WTC11 (cell line): ENCODE measurements around the gene ANKRD36.
"Not testable (repeated sequence)": the region's sequence is repeated elsewhere in the genome, so short reads cannot be mapped to it uniquely, and the experiment has no call there.

Experiments
- CREM ChIP-seq: sonication (generic); formaldehyde crosslinking; IDR thresholded peaks from 2 replicates; pipeline ENCODE4 v1.8.1; 2022; ENCODE audit warnings: mild to moderate bottlenecking, missing genetic modification reagents, moderate library complexity
- NR2C2 ChIP-seq: sonication (generic); formaldehyde crosslinking; IDR thresholded peaks from 2 replicates; pipeline ENCODE4 v1.8.0; 2022; ENCODE audit warnings: mild to moderate bottlenecking, missing genetic modification reagents
- RELA ChIP-seq: sonication (generic); formaldehyde crosslinking; IDR thresholded peaks from 2 replicates; pipeline ENCODE4 v1.8.1; 2022; ENCODE audit warnings: missing genetic modification reagents, mild to moderate bottlenecking, borderline replicate concordance
- SMAD3 ChIP-seq: sonication (generic); formaldehyde crosslinking; IDR thresholded peaks from 2 replicates; pipeline ENCODE4 v1.8.0; 2022; ENCODE audit warnings: missing genetic modification reagents, mild to moderate bottlenecking, borderline replicate concordance
- ZNF263 ChIP-seq: sonication (generic); formaldehyde crosslinking; IDR thresholded peaks from 2 replicates; pipeline ENCODE4 v1.8.1; 2022; ENCODE audit warnings: low read depth, mild to moderate bottlenecking, moderate library complexity, missing genetic modification reagents
- TF ChIP-seq, protein P1 (sequence below): fragments of 200-600 bp; IDR thresholded peaks from 2 replicates; pipeline ENCODE4 v1.8.0; 2022; ENCODE audit warnings: antibody characterized with exemption
- TF ChIP-seq, protein P2 (sequence below): sonication (generic); formaldehyde crosslinking; IDR thresholded peaks from 2 replicates; pipeline ENCODE4 v1.8.0; 2022; ENCODE audit warnings: mild to moderate bottlenecking, missing genetic modification reagents
- TF ChIP-seq, protein P3 (sequence below): sonication (generic); formaldehyde crosslinking; IDR thresholded peaks from 2 replicates; pipeline ENCODE4 v1.8.0; 2022; ENCODE audit warnings: mild to moderate bottlenecking, missing genetic modification reagents
- TF ChIP-seq, protein P4 (sequence below): sonication (generic); formaldehyde crosslinking; IDR thresholded peaks from 2 replicates; pipeline ENCODE4 v1.8.1; 2023; ENCODE audit warnings: mild to moderate bottlenecking, missing genetic modification reagents, moderate library complexity
- TF ChIP-seq, protein P5 (sequence below): sonication (generic); formaldehyde crosslinking; IDR thresholded peaks from 2 replicates; pipeline ENCODE4 v1.8.0; 2023; ENCODE audit warnings: missing genetic modification reagents
- TF ChIP-seq, protein P6 (sequence below): fragments of 250-450 bp; sonication (Bioruptor Pico); IDR thresholded peaks from 2 replicates; pipeline ENCODE4 v1.9.0; 2021; ENCODE audit warnings: mild to moderate bottlenecking
- TF ChIP-seq, protein P7 (sequence below): sonication (generic); formaldehyde crosslinking; IDR thresholded peaks from 2 replicates; pipeline ENCODE4 v1.8.1; 2022; ENCODE audit warnings: mild to moderate bottlenecking, moderate library complexity, missing genetic modification reagents
- TF ChIP-seq, protein P8 (sequence below): sonication (generic); formaldehyde crosslinking; IDR thresholded peaks from 2 replicates; pipeline ENCODE4 v1.8.1; 2023; ENCODE audit warnings: mild to moderate bottlenecking, moderate library complexity, missing genetic modification reagents

DNA sequence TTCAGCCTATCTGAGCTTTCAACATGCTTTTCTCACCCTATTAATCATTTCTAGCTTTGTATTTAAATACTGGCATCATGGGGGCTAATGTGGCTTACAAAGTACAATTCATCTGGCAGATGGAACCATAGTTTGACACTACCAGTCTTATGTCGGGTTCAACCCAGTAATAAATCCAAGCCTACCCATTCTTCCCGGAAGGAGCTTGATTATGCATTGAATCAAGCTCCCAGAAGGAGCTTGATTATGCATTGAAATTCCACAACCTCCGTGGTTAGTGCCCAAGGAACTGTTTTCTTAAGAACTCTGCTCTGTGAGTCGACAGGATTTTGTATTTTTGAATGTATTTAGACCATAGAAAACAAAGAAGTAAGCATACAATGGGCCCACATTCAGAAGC, 148.2 kb downstream of the ANKRD36 start:
- TF ChIP-seq, protein P1, sequence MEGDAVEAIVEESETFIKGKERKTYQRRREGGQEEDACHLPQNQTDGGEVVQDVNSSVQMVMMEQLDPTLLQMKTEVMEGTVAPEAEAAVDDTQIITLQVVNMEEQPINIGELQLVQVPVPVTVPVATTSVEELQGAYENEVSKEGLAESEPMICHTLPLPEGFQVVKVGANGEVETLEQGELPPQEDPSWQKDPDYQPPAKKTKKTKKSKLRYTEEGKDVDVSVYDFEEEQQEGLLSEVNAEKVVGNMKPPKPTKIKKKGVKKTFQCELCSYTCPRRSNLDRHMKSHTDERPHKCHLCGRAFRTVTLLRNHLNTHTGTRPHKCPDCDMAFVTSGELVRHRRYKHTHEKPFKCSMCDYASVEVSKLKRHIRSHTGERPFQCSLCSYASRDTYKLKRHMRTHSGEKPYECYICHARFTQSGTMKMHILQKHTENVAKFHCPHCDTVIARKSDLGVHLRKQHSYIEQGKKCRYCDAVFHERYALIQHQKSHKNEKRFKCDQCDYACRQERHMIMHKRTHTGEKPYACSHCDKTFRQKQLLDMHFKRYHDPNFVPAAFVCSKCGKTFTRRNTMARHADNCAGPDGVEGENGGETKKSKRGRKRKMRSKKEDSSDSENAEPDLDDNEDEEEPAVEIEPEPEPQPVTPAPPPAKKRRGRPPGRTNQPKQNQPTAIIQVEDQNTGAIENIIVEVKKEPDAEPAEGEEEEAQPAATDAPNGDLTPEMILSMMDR = not testable (repeated sequence)
- TF ChIP-seq, protein P2, sequence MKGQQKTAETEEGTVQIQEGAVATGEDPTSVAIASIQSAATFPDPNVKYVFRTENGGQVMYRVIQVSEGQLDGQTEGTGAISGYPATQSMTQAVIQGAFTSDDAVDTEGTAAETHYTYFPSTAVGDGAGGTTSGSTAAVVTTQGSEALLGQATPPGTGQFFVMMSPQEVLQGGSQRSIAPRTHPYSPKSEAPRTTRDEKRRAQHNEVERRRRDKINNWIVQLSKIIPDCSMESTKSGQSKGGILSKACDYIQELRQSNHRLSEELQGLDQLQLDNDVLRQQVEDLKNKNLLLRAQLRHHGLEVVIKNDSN = not testable (repeated sequence)
- TF ChIP-seq, protein P3, sequence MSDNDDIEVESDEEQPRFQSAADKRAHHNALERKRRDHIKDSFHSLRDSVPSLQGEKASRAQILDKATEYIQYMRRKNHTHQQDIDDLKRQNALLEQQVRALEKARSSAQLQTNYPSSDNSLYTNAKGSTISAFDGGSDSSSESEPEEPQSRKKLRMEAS (CRISPR knock-in tag) = not testable (repeated sequence)
- TF ChIP-seq, protein P4, sequence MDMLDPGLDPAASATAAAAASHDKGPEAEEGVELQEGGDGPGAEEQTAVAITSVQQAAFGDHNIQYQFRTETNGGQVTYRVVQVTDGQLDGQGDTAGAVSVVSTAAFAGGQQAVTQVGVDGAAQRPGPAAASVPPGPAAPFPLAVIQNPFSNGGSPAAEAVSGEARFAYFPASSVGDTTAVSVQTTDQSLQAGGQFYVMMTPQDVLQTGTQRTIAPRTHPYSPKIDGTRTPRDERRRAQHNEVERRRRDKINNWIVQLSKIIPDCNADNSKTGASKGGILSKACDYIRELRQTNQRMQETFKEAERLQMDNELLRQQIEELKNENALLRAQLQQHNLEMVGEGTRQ (CRISPR knock-in tag) = not testable (repeated sequence)
- not testable (repeated sequence) for TF ChIP-seq ZNF263, RELA, SMAD3, CREM, NR2C2 (CRISPR knock-in tag)
- TF ChIP-seq, protein P5, sequence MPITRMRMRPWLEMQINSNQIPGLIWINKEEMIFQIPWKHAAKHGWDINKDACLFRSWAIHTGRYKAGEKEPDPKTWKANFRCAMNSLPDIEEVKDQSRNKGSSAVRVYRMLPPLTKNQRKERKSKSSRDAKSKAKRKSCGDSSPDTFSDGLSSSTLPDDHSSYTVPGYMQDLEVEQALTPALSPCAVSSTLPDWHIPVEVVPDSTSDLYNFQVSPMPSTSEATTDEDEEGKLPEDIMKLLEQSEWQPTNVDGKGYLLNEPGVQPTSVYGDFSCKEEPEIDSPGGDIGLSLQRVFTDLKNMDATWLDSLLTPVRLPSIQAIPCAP (CRISPR knock-in tag) = not testable (repeated sequence)
- TF ChIP-seq, protein P6, sequence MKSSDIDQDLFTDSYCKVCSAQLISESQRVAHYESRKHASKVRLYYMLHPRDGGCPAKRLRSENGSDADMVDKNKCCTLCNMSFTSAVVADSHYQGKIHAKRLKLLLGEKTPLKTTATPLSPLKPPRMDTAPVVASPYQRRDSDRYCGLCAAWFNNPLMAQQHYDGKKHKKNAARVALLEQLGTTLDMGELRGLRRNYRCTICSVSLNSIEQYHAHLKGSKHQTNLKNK = not testable (repeated sequence)
- TF ChIP-seq, protein P7, sequence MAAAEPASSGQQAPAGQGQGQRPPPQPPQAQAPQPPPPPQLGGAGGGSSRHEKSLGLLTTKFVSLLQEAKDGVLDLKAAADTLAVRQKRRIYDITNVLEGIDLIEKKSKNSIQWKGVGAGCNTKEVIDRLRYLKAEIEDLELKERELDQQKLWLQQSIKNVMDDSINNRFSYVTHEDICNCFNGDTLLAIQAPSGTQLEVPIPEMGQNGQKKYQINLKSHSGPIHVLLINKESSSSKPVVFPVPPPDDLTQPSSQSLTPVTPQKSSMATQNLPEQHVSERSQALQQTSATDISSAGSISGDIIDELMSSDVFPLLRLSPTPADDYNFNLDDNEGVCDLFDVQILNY (CRISPR knock-in tag) = not testable (repeated sequence)
- TF ChIP-seq, protein P8, sequence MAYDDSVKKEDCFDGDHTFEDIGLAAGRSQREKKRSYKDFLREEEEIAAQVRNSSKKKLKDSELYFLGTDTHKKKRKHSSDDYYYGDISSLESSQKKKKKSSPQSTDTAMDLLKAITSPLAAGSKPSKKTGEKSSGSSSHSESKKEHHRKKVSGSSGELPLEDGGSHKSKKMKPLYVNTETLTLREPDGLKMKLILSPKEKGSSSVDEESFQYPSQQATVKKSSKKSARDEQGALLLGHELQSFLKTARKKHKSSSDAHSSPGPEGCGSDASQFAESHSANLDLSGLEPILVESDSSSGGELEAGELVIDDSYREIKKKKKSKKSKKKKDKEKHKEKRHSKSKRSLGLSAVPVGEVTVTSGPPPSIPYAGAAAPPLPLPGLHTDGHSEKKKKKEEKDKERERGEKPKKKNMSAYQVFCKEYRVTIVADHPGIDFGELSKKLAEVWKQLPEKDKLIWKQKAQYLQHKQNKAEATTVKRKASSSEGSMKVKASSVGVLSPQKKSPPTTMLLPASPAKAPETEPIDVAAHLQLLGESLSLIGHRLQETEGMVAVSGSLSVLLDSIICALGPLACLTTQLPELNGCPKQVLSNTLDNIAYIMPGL (CRISPR knock-in tag) = not testable (repeated sequence)
